Measurements from ENCODE around the gene DACT2.
"Not testable (repeated sequence)": the region's sequence is repeated elsewhere in the genome, so short reads cannot be mapped to it uniquely, and the experiment has no call there.

The DACT2 gene

GRCh38 chr6:168358842-168359420 lies 39.4 kb upstream of the DACT2 start:
- TF ChIP-seq, protein P1, sequence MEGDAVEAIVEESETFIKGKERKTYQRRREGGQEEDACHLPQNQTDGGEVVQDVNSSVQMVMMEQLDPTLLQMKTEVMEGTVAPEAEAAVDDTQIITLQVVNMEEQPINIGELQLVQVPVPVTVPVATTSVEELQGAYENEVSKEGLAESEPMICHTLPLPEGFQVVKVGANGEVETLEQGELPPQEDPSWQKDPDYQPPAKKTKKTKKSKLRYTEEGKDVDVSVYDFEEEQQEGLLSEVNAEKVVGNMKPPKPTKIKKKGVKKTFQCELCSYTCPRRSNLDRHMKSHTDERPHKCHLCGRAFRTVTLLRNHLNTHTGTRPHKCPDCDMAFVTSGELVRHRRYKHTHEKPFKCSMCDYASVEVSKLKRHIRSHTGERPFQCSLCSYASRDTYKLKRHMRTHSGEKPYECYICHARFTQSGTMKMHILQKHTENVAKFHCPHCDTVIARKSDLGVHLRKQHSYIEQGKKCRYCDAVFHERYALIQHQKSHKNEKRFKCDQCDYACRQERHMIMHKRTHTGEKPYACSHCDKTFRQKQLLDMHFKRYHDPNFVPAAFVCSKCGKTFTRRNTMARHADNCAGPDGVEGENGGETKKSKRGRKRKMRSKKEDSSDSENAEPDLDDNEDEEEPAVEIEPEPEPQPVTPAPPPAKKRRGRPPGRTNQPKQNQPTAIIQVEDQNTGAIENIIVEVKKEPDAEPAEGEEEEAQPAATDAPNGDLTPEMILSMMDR (IDR thresholded peaks at IDR 0.05; ENCODE audit: low read depth, low read length) = no peak
- no peak for DNase-seq (ENCODE audit: extremely low read depth, low read depth)

GRCh38 chr6:168356872-168357271 lies 37.3 kb upstream of the DACT2 start:
- DNase-seq (ENCODE audit: extremely low read depth, low read depth) = not testable (repeated sequence)

GRCh38 chr6:168355716-168356522 lies 36.3 kb upstream of the DACT2 start:
- no peak for DNase-seq (ENCODE audit: extremely low read depth, low read depth)
- TF ChIP-seq, protein P1 (IDR thresholded peaks at IDR 0.05; ENCODE audit: low read depth, low read length) = no peak

GRCh38 chr6:168354338-168354737 lies 34.8 kb upstream of the DACT2 start:
- no peak for DNase-seq (ENCODE audit: extremely low read depth, low read depth)
- TF ChIP-seq, protein P1 (IDR thresholded peaks at IDR 0.05; ENCODE audit: low read depth, low read length) = no peak

DNA sequence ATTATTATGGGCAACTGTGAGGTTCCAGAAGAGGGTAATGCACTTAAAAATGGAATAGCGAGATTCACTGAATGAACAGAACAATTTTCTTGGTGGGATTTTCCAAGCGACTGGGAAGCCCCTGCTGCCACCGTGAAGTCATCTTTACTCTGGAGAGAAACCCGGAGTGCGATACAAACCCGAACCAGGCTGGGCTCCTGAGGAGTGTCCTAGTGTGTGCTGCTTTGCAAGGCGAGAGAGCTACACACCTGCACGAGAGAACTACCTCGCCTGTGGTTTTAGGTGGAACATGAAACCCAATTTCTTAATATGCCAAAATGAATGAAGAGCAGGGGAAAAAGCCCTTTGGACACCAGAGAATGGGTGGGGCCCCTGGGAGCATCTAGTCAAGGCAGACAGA lies 33.5 kb upstream of the DACT2 start:
- TF ChIP-seq, protein P1 (IDR thresholded peaks at IDR 0.05; ENCODE audit: low read depth, low read length) = no peak

GRCh38 chr6:168352096-168352495 lies 32.5 kb upstream of the DACT2 start:
- TF ChIP-seq, protein P1 (IDR thresholded peaks at IDR 0.05; ENCODE audit: low read depth, low read length) = no peak
- DNase-seq (ENCODE audit: extremely low read depth, low read depth) = no peak

More for the DNA sequence above, 33.5 kb upstream of the DACT2 start:
- DNase-seq (ENCODE audit: extremely low read depth, low read depth) = no peak

DNA sequence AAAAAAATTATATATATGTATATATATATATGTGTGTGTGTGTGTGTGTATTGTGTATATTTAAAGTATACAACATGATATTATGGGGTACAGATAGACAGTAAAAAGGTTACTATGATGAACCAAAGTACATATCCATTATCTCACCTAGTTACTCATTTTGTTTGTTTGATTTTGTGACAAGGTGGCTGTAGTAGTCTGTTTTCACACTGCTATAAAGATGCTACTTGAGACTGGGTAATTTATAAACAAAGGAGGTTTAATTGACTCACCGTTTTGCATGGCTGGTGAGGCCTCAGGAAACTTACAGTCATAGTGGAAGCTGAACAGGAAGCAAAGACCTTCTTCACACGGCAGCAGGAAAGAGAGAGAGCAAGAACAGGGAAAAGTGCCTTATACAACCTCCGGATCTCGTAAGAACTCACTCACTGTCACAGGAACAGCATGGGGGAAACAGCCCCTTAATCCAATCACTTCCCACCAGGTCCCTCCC lies 30.2 kb upstream of the DACT2 start:
- TF ChIP-seq, protein P1 (IDR thresholded peaks at IDR 0.05; ENCODE audit: low read depth, low read length) = no peak
- no peak for DNase-seq (ENCODE audit: extremely low read depth, low read depth)

Data from AG09319 (cell line).